GM19452 (cell line): Measurements from ENCODE around the gene ODAD2.

ENCODE experiments used
- ATAC-seq: cut with Tn5 transposase; IDR thresholded peaks from one replicate; pipeline ENCODE4 v1.9.1; 2021; ENCODE audit not compliant: unreplicated experiment

The ODAD2 gene

GRCh38 chr10:27857616-27858015, 141.3 kb downstream of the ODAD2 start:
- ATAC-seq = no peak

- ATAC-seq = no peak
Measured at GRCh38 chr10:27844223-27844622, 154.7 kb downstream of the ODAD2 start.

- ATAC-seq = no peak
Measured at GRCh38 chr10:27838901-27839300, 160.0 kb downstream of the ODAD2 start.

DNA sequence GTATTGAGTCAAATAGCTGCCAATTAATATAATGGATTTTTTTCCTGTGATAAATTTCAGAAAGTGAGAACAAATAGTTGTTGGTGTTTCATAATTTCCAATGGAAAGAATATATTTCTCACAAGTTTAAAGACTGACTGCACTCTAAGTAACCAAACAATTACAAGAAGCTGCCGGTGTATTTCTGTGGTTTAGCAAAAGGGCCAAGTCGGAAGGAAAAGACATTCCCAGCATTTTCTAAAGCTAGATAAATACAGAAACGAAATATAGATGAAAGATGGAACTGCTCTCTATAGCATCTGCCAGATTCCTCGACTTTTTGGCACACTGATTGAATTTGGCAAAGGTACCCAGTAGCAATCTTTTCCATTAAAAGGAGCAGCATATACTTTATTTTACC, 160.5 kb downstream of the ODAD2 start:
- no peak for ATAC-seq

DNA sequence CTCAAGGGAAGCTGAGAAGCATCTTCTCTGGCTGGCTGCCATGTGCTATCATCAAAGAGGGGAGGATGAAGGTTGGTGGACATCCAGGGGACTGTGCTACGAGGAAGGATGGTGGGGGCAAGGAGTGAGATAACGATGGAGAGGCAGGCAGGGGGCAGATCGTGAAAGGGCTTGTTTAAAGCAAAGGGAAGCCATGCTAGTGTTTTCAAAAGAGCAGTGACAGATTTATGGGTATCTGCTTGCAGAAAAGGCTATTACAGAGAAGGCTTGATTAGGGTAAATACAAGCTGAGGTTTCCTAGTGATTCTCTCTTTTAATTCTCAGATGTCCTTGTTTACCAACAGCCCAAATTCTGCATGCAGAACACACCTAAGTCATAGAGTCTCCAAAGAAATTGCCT, 164.4 kb downstream of the ODAD2 start:
- no peak for ATAC-seq

DNA sequence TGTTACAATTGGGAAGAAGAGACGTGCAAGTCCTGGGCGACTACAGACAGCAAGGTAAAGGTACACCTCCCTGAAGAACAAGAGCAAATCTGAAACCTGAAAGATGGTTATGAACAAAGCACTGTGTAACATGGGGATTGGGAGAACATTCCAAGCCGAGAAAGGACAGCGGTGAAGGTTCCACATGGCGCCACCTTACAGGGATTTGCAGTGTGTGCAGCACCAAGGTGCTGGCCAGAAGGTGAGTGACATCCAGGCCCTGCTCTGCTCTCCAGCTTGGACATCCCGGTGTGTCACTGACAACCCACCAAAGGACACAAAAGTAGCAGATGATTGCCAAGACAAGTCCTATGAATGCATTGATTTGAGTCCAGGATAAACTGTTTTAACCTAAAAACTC, 165.1 kb downstream of the ODAD2 start:
- no peak for ATAC-seq

GRCh38 chr10:27832826-27833225, 166.1 kb downstream of the ODAD2 start:
- ATAC-seq = no peak

GRCh38 chr10:27826369-27826768, 172.5 kb downstream of the ODAD2 start:
- no peak for ATAC-seq

DNA sequence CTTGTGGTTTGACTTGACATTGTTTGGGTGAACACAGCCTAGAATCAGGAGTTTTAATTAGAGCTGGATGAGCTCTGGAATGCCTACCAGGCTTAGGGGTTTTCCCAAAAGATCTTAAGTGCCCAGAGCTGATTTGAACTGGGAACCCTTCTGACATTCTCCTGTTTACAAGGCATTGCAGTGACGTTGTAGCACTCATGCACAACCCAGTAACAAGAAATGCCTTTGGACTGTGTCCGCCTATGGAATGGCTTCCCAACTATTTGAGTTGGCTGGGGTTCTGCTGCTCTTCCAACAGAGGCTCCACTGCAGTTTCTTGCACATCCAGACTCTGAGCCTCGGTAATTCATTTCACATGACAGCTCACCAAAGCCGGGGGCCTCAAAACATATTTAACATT, 176.6 kb downstream of the ODAD2 start:
- ATAC-seq = no peak

DNA sequence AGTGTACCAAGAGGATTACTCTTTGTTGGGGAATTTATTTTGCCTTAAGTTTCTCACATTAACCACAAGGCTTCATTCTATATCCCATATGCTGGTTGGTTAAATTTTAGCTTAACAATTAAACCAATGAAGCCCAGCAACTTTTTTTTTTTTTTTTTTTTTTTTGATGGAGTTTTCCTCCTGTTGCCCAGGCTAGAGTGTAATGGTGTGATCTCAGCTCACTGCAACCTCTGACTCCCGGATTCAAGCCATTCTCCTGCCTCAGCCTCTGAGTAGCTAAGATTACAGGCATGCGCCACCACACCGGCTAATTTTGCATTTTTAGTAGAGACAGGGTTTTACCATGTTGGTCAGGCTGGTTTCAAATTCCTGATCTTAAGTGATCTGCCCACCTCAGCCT, 178.2 kb downstream of the ODAD2 start:
- ATAC-seq = no peak

- no peak for ATAC-seq
Measured at GRCh38 chr10:27819781-27820531, 178.9 kb downstream of the ODAD2 start.

DNA sequence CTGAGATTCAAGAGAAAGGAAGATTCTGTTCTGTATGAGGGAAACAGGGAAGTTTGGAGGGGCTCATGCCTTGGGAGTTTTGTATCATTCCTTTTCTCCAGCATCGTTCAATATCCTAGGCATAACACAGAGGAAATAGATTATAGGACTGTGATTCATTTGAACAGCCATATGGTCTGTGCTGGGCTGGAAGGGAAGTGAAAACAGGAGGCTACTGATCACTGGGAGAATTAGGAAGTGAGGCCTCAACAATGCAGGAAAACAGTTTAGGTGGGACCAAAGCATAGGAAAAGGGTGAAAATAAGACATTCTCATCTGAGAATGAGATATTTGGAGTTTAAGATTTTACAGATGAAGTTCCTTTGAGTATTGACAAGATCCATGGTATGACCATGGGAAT, 182.6 kb downstream of the ODAD2 start:
- no peak for ATAC-seq

- no peak for ATAC-seq
Measured at GRCh38 chr10:27815846-27816245, 183.0 kb downstream of the ODAD2 start.

GRCh38 chr10:27815261-27815660, 183.6 kb downstream of the ODAD2 start:
- ATAC-seq = no peak

- no peak for ATAC-seq
Measured at GRCh38 chr10:27805180-27805579, 193.7 kb downstream of the ODAD2 start.

DNA sequence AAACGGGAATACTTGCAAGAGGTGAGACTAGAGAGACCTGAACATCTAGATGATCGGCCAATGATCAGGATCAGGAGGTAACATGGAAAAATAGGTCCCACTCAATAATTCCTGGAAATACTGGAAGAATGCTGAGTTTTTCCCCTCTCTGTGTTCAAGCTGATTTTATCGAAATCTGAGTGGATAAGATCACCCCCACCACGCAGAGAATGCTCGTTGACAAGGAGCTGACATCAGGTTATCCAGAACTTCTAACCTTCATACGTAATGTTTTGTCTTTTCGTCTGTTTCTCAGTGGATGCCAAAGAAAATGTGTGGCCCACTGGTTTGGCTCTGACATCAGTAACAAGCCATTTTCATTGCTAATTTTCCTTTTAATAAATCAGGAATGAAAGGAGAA, 194.7 kb downstream of the ODAD2 start:
- ATAC-seq = no peak

- no peak for ATAC-seq
Measured at GRCh38 chr10:27801171-27801785, 197.6 kb downstream of the ODAD2 start.

DNA sequence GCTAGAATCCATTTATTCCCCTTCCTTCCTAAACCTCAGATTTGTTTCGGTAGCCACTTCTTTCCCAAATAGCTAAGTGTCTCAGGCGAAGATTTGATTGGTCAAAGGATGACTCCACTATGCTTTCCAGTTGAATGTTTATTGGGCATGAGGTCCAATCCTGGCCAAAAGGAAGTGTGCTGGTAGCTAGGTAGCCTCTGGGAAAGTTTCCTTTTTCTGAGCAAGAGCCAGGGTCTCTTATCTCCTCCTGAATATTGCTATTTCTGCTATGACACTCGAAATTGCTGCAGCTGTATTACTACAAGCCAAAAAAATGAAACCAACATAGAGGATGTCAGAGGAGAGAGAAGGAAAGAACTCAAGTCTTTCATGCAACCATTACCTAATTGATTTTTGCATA, 199.8 kb downstream of the ODAD2 start:
- no peak for ATAC-seq

DNA sequence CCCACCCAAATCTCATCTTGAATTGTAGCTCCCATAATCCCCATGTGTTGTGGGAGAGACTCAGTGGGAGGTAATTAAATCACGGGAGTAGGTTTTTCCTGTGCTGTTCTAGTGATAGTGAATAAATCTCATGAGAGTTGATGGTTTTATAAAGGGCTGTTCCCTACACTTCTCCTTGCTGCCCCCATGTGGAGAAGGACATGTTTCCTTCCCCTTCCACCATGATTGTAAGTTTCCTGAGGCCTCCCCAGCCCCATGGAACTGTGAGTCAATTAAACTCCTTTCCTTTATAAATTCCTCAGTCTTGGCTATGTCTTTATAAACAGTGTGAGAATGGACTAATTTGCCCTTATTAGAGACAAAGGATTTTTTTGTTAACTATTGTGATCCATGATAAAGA, 204.7 kb downstream of the ODAD2 start:
- ATAC-seq = no peak

GRCh38 chr10:27792216-27792615, 206.7 kb downstream of the ODAD2 start:
- no peak for ATAC-seq

GRCh38 chr10:27784272-27784671, 214.6 kb downstream of the ODAD2 start:
- no peak for ATAC-seq

DNA sequence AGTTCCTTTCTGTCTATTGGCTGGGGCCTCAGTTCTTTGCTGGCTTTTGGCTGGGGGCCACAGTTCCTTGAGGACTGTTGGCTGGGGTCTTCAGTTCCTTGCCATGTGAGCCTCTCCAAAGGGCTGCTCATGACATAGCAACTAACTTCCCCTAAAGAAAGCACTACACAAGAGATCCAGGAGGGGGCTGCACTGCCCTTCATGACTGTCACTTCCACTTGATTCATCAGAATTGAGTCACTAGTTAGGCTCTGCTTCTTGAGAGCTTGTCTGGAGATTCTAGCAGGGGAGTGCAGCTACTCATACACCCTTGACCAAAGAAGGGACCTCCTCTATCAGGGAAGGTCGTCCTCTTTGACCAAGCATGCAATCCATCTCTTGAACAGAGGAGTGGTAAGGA, 215.2 kb downstream of the ODAD2 start:
- ATAC-seq = no peak

GRCh38 chr10:27779462-27780015, 219.3 kb downstream of the ODAD2 start:
- ATAC-seq = no peak
